Activated CD4-positive, alpha-beta T cell treated with anti-CD3 and anti-CD28 coated beads, Interleukin-2, amount 50 U/mL, for 24 hours (primary cell): Measurements from ENCODE around the gene FLNB.
"Not testable (repeated sequence)": the region's sequence is repeated elsewhere in the genome, so short reads cannot be mapped to it uniquely, and the experiment has no call there.

Experiments used
- DNase-seq, 2 donors: peaks; one replicate each; pipeline ENCODE4 v3.0.0-alpha.2; 2020; ENCODE audit warnings: low read depth in 1 of 2, low spot score in 1 of 2

FLNB gene

DNA sequence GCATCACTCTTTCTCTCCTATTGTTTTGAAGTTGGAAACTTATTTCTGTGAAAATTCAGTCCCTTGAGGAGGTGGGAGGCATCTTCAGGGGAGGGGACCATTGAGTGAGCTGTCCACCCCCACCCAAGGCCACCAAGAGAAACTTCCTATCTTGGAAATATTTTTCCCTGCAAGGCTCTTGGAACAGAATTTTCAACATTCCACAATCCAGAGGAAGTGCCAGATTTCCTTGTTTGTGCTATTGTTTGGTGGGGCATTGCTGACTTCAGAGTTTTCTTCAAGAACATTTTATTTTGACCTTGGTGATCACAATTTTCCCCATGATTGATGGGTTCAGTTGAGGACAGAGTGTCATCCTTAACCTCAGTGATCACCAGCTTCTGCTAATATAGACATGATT lies 190.6 kb downstream of the FLNB start:
- no peak for DNase-seq

DNA sequence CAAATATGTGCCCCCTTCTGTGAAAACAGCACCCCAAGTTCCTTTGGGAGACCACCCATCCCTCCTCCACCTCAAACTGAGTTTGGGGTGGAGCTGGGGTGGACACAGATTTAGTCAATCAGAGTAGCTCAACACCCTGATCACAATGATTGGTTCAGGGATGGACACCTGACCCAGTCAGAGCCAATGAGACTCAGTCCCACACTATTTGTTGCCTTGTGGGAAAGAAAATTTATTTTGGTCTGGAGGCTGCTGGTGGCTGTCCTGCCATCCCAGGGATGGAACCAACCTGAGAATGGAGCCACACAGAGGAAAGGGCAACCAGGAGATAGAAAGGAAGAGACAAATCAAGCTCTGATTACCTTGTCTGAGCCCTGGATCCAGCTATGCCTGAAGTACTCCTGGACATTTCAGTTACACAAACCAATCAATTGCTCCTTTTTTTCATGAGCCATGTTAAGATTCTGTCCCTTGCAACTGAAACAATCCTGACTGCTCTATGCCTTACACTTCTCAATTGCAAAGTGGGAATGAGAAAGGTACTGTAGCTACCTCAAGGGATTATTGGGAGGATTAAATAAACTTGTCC lies 192.0 kb downstream of the FLNB start:
- no peak for DNase-seq

DNA sequence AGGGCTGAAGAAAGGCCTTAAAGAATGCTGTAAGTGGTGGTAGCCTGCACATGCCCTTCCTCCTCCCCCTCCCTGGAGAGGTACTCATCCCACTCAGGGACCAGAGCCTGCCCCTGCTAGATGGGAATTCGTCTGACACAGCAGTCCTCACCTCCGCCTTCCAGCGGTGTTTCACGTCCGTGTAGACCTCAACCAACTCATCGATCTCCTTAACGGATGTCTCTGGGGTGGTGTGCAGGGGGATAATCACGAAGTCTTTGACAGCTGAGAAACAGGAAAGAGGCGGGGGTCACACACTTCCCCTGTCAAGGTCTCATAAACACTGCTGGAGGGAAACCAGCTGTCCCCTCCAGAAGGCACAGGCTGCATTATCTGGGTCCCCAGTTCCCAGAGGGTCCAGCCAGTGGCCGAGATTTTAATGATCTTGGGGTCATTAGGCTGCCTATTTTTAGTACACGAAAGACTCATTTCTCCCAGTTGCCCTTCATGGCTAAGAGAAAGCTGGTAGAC lies 192.7 kb downstream of the FLNB start:
- DNase-seq, result no peak

DNA sequence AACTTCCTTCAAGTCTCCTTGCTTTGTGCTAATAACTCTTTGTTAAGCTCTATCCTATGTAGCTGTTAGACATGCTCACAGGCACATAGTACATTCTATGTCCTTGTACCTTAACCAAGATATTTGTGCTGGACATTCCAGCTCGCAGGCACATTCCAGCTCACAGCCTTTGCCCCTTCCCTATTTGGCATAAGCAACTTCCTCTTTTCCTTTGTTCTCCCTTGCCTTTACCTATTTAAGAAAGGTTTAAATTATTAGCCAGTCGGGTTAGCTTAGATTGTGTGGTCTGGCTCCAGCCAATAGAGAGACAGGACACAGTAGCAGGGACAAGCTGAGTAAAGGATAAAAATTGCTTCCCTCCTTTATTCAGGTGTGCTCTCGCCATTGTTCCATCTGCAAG lies 193.2 kb downstream of the FLNB start:
- not testable (repeated sequence) for DNase-seq

DNA sequence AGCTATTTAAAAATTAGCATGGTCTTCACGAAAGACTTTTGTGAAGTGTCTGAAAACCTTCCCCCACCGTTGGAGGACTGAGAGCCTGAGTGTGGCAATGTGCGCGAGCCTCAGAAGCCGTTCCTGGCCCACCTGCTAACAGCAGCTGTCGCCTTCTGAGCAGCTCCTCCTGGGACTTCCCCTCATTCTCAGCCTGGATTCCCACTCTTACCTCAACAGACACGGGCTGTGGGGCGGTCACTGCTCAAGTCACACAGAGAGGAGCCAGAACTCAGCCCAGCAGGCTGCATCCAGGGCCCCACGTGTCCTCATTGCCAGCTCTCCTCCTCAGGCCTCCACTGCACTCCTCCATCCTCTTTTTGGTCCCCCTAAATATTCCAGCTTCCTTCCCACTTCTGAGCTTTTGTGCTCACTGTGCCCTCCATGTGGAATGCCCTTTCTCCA lies 194.7 kb downstream of the FLNB start:
- no peak for DNase-seq

DNA sequence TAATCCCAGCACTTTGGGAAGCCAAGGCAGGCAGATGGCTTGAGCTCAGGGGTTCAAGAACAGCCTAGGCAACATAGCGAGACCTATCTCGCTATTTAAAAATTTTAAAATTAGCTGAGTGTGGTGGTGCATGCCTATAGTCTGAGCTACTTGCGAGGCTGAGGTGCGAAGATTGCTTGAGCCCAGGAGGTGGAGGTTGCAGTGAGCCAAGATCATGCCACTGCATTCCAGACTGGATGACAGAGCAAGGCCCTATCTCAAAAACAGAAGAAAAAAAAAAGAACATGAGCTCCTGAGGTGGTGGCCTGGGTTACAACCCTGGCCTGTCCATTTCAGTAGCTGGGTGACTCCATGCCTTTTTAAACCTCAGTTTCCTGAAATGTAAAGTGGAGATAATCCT lies 195.3 kb downstream of the FLNB start:
- no peak for DNase-seq

DNA sequence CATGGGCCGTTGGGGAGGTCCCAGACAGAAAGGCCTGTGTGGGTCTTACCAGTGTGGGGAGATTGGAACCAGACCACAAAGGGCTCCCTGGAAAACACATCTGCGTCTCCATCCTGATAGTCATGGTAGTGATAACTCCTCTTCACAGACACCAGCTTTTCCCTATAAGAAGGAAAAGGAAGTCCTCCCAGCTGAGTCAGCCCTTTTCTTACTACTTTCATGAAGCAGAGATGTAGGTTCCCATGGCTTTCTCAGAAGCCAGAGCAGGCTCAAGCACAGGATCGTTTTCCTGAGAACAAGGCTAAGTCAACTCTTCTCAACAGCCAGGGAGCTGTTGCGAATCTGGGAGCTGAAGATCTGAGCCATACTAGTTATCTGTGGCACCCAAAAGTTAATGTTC lies 196.5 kb downstream of the FLNB start:
- no peak for DNase-seq

DNA sequence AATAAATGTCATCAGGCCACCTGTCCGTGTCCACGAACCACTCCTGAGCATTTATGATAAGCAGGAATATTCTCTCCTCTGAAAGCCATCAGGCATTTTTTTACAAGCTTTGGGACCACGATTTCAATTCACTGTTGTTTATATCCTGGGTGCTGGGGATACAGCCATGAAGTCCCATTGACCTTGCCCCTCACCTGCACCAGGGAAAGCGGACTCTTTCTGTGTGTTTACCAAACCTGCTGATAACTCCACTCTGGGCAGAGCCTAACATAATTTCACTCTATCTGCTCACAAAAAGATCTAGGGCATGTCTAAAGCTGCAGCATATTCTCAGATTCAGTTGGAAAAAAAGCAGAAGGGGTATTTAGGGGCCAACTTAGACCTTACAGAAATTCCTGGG lies 197.8 kb downstream of the FLNB start:
- DNase-seq, result no peak

DNA sequence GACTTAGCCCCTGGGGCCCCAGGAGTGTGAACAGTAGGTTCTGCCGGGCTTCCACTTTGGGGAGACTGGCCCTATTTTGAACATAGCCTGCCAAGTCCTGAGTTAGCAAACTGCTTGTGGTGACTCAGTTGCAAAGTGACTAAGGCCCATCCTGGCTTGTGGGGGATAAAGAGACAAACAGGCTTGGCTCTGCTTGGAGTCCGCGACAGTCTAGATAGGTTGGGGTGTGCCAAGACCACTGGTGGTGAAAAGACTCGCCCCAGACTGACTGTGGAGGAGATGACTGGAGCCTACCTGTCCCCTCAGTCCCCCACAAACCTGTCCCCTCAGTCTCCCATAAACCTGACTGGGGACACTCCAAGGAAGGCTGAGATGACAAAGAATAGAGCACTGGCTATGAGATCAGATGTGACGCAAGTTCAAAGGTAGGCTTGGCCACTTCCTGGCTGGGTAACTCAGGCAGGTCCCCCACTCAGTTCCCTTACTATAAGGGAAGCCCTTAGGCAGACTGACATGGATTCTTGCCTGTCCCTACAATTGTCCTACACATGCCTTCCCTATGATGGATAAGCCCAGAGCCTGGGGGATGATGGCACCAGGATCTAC lies 198.3 kb downstream of the FLNB start:
- DNase-seq, result no peak

DNA sequence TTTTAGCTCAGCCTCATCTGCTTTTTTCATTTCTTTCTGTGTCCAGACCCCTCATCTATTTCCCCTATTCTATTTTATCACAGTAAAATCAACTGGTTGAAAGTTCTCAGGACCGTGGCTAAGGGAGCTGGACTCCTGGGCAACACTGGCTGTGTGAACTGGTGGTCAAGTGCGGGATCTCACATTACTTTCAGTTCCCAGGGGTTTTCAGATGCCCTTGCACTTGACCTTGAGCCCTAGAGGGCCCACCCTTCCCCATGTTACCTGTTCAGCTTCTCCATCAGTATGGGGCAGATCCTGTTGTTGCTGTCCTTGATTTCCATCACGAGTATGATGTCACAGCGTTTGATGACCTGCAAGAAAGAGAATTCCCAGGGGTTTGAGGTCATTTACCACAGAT lies 199.7 kb downstream of the FLNB start:
- DNase-seq, result no peak

DNA sequence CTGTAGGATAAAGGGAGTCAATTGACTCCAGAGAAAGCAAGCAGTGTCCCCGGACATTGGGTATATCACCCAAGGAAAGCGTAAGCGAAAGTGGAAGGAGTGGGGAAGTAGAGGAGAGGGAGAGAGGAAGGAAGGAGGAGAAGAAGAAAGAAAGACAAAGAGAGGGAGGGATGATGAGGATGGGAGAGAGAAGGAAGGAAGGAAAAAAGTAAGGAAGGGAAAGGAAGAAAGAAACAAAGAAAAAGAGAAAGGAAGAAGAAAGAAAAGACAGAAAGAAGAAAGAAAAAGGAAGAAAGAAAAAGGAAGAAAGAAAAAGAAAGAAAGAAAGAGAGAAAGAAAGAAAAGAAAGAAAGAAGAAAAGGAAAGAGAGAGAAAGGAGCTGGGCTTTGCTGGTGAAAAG lies 201.7 kb downstream of the FLNB start:
- DNase-seq, result no peak

DNA sequence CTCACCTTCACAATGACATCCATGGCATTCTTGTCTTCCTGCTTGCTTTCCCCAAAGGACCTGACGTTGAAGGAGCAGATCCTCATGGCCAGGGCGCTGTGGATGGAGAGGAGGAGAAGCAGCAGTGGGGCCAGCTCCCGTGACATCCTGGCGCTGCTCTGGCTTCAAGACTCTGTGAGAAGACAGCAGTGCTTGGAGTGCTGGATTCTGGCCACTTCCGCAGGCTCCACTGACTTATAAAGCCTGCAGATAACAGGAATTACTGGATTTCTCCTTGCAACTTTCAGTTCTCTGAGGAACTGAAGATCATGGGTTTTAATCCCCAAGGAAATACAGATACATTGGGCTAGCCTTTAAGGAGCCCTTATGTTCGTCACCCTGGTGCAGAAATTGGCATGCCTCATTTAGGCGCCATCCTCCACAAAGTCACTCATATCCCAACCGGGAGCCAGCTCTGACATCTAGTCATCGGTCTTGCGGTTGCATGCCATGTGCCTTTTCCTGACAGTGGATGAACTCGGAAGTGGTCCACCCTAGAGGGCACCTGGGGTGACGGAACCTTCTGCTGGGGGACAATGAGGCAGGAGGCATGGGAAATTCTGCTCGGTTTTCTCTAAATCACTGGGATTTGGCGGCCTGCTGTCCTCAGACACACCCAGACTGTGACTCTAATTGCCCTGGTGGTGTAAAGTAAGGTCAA lies 202.7 kb downstream of the FLNB start, which contains the start of gene DNASE1L3:
Gene DNASE1L3, minus strand, starts transcription at position 212 of the 700 bp plus-strand sequence. Its CDS starts 66 bp downstream, at position 146.
- DNase-seq, result no peak

DNA sequence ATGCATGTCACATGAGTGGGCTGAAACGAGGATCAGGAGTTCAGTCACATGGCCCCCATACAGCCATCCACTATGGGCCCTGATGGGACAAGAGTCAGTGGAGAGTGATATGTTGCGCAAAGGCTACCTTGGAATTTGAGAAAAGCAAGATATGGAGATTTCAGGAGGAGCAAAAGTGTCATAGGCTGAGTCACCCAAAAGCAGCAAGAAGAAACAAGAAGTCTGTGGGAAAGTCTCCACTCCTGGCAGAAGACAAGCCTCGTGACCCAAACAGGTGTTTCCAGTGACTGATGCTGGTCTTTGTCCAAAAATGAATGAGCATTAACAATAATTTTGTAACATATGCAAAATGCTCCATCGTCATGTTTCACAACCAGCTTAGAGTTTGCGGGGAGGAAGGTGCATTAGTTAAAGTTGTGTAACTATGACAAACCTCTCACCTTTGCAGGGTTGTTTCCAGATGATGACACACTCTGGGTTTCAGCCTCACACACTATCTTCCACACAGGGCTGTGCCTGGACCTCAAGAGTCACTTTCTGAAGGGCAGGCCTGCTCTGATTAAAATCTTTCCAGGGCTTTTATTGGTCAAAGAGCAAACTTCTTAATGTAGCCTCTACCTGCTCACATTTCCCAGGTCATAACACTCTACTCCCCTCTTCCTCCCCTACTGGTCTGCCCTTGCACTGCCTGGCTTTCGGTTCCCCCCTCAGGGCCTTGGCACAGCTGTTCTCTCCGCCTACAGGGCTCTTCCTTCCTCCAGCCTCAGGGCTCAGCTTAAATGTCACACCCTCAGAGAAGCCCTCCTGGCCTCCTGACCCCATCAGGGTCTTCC lies 206.5 kb downstream of the FLNB start:
- peak in 1 of 2 donors; percentile 25 for DNase-seq

DNA sequence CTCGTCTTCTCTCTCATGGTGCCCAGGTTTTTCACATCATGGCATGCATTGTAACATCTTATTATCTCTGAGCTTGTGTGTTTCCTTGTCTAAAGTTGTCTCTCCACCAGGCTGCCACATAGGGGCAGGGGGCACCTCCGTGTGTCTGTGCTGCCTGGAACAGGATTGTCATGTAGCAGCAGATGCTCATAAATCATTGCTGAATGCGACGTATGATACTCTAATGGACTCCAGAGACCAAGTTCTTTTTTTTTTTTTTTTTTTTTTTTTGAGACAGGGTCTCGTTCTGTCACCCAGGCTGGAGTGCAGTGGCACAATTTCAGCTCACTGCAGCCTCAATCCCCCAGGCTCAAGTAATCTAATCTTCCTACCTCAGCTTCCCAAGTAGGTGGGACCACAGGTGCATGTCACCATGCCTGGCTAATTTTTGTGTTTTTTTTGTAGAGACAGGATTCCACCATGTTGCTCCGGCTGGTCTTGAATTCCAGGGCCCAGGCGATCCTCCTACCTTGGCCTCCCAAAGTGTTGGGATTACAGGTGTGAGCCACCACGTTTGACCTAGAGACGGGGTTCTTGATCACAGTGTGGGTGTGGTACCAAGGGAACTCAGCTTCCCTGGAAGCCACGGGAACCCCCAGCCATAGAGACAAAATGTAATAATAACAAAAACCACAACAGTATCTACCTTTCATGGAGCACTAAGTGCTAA lies 207.2 kb downstream of the FLNB start:
- no peak for DNase-seq

DNA sequence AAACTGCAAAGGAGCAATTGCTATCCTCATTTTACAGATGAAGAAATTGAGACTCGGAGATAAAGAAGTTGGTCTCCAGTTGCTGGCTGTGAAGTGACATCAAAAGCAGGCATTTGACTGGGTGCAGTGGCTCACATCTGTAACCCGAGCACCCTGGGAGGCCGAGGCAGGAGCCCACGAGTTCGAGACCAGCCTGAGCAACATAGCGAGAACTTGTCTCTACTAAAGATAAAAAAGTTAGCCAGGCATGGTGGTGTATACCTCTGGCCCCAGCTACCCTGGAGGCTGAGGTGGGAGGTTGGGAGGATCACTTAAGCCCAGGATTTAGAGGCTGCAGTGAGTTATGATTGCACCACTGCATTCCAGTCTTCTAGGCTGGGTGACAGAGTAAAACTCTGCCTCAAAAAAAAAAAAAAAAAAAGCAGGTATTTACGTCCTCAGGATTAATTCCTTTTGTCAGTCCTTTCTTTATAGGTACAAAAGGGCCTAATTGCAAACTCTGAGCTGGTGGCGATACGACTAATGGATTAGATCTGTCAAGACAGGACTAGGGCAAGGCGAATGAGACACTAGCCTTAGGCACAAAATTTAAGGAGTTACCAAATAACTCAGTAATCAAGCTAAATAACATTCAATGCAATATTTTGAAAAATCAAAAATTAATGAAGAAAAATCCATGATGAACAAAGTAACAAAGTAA lies 208.4 kb downstream of the FLNB start:
- no peak for DNase-seq

DNA sequence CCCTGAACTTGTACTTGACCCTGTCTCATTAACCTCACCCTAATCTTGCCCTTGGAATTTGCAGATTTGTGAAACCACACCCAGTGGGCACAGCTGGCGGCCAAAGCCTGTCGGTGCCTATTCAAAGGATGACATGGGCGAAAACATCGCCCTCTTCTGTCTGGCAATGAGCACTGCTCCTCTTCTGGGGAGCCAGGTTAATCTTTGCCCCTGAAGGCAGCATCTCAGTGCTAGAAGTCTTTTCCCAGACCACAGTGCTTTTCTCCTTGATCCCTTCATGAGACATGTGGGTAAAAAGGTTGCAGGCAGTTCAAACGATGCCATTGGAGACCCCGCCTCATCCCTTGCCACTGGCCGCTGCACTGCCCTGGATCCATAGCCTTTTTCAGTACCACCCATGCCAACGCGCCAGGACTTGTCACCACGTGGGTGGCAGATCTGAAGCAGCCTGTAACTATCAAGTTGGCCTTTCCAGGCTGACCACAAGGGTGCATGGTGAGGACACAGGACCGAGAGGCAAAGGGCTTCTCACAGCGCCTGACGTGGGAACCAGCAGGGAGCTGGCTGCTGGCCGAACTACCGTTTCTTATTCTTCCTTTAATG lies 209.1 kb downstream of the FLNB start:
- peak in 1 of 2 donors; percentile 51 for DNase-seq

DNA sequence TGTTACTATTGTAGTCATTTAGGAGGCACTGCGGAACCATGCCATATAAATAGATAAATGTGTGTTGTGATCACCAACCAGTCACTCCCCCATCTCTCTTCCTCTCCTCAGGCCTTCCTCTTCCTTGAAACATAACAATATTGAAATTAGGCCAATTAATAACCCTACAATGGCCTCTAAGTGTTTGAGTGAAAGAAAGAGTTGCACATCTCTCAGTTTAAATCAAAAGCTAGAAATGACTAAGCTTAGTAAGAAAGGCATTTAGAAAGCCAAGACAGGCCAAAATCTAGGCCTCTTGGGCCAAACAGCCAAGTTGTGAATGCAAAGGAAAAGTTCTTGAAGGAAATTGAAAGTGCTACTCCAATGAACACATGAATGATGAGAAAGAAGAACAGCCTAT lies 210.7 kb downstream of the FLNB start:
- DNase-seq, result no peak
